GM12872 (cell line): ENCODE results near the gene CCDC124.

Source experiments
- CTCF ChIP-seq: IDR thresholded peaks from 3 replicates; pipeline ENCODE4 v1.5.1; 2011; ENCODE audit warnings: low read depth, mild to moderate bottlenecking, low read length, moderate library complexity; ENCODE audit not compliant: insufficient read depth

CCDC124 gene

DNA sequence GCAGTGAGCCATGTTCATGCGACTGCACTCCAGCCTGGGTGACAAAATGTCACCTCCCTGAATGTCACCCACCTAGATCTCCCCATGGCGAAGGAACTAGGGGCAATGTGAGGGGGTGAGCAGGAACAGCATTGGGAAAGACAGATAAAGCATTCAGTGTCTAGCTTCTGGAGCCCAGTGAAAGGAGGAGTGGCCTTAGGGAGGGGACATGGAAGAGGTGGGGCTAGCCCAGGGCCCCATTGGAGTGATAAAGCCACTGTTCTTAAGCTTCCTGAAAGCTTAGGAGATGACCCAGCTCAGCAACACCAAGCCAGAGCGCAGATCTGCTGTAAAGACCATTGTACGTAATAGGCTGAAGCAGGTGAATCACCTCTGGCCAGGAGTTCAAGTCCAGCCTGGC lies 21.1 kb downstream of the CCDC124 start:
- no peak for TF ChIP-seq CTCF

GRCh38 chr19:17954401-17954800 lies 21.6 kb downstream of the CCDC124 start:
- no peak for TF ChIP-seq CTCF

- no peak for TF ChIP-seq CTCF
These were observed 24.5 kb downstream of the CCDC124 start for GRCh38 chr19:17957149-17957849.

- TF ChIP-seq CTCF: no peak
These were observed 25.1 kb downstream of the CCDC124 start for GRCh38 chr19:17957885-17958284.

GRCh38 chr19:17963936-17964691 lies 31.3 kb downstream of the CCDC124 start:
- TF ChIP-seq CTCF: no peak

DNA sequence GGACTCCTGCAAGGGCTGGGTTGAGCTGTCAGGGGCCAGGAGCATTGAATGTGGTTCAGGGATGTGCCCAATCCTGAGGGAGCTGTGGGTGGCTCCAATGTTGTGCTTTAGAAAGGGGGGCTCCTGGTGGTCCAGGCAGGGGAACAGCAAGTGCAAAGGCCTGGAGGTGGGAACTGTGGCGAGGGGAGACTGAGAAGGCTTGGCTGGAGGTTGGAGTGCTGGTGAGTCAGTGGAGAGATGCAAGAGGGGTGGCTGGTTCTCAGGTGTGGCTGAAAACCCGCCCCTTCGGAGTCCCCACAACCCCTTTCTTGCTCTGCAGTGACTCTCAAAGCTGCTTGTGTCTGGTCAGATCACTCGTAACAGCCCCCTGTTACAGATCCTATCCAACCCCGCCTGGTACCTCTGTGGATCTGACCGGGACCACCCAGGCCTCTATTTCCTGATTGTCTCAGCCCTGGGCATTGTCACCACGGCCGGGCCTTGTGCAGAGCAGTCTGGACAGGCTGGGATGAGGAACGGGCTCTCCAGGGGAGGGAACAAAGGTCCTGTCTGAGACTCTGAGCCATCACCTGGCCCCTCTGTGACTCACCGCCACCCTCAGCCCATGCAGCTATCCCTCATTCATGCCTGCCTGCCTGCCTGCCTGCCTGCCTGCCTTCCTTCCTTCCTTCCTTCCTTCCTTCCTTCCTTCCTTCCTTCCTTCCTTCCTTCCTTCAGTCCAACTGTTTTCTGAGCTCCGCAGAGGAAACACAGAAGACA lies 32.7 kb downstream of the CCDC124 start:
- no peak for TF ChIP-seq CTCF

- no peak for TF ChIP-seq CTCF
These were observed 33.3 kb downstream of the CCDC124 start for GRCh38 chr19:17966129-17966483.
